Measurements from ENCODE around the gene RPS18. TPM values are rescaled to one million over a fixed set of nuclear protein-coding genes. Genes with fewer than 3 reads are reported as not detected.

Gene RPS18
- total and polyA plus RNA-seq, 2 of the 13 experiments (the other 11 are each of a cell fraction or from before 2014, with no cell fraction given), result 3,896 to 5,806 TPM

- TF ChIP-seq ZNF318 (CRISPR knock-in tag; IDR thresholded peaks at IDR 0.05), result 0 out of 2 replicates have a peak, but pooled peaks have one; percentile 21
- peak; percentile 94 for TF ChIP-seq ZNF580 (CRISPR knock-in tag; IDR thresholded peaks at IDR 0.05; ENCODE audit: borderline replicate concordance, low read depth)
- no peak for TF ChIP-seq RFX3 (CRISPR knock-in tag; IDR thresholded peaks at IDR 0.05)
- no peak for TF ChIP-seq ARNT (IDR thresholded peaks at IDR 0.05)
- no peak for TF ChIP-seq PCBP2 (optimal IDR thresholded peaks at IDR 0.05; ENCODE audit: low read depth, low read length, poor library complexity, severe bottlenecking)
- TF ChIP-seq JUND (CRISPR knock-in tag; IDR thresholded peaks at IDR 0.05), result no peak; the same call in 1 of the 2 replicates
- peak; percentile 84; the same call in 1 of the 2 replicates for TF ChIP-seq GMEB1 (CRISPR knock-in tag; IDR thresholded peaks at IDR 0.05; ENCODE audit: borderline replicate concordance)
- 0 out of 2 replicates have a peak, but pooled peaks have one; percentile 63 for TF ChIP-seq ZNF468 (CRISPR knock-in tag; IDR thresholded peaks at IDR 0.05)
- TF ChIP-seq CREBL2 (CRISPR knock-in tag; IDR thresholded peaks at IDR 0.05; ENCODE audit: borderline replicate concordance), result no peak
- TF ChIP-seq MTF2 (CRISPR knock-in tag; IDR thresholded peaks at IDR 0.05; ENCODE audit: borderline replicate concordance), result 0 out of 2 replicates have a peak, but pooled peaks have one; percentile 65
- peak; percentile 99; the same call in 1 of the 2 replicates for TF ChIP-seq ZZZ3 (CRISPR knock-in tag; IDR thresholded peaks at IDR 0.05; ENCODE audit: borderline replicate concordance)
- no peak for TF ChIP-seq HNRNPUL1 (IDR thresholded peaks at IDR 0.05; ENCODE audit: low read depth, low read length)
- TF ChIP-seq MAZ (IDR thresholded peaks at IDR 0.05; ENCODE audit: borderline replicate concordance, low read depth, low read length), result peak; percentile 63; the same call in 1 of the 2 replicates
- no peak; the same call in 1 of the 2 replicates for TF ChIP-seq MAZ (CRISPR knock-in tag; IDR thresholded peaks at IDR 0.05; ENCODE audit: low read depth)
- peak; percentile 93 for TF ChIP-seq ZNF670 (CRISPR knock-in tag; IDR thresholded peaks at IDR 0.05; ENCODE audit: borderline replicate concordance)
- TF ChIP-seq ZNF788 (CRISPR knock-in tag; IDR thresholded peaks at IDR 0.05; ENCODE audit: borderline replicate concordance), result peak; percentile 86; the same call in 1 of the 2 replicates
Measured at GRCh38 chr6:33271468-33272274, at the start of gene RPS18, which contains the start of gene VPS52 (continued).

All from HepG2 (cell line).